ENCODE data around the gene C20orf204. TPM values are rescaled to one million over a fixed set of nuclear protein-coding genes. Genes with fewer than 3 reads are reported as not detected.

The C20orf204 gene
- total and polyA plus RNA-seq, 10 of the 15 experiments (the other 5 are each of a cell fraction or from before 2014, with no cell fraction given), result 0.24 to 56.0 (median 12.4) TPM

- TF ChIP-seq ATF3 (IDR thresholded peaks at IDR 0.05; ENCODE audit: borderline replicate concordance, extremely low read depth, low read depth, low read length) (no peak), WRNIP1 (IDR thresholded peaks at IDR 0.05; ENCODE audit: borderline replicate concordance, low read depth, low read length) (no peak)
These were observed 6.5 kb upstream of the C20orf204 start (continued) for GRCh38 chr20:64029293-64030117.

DNA sequence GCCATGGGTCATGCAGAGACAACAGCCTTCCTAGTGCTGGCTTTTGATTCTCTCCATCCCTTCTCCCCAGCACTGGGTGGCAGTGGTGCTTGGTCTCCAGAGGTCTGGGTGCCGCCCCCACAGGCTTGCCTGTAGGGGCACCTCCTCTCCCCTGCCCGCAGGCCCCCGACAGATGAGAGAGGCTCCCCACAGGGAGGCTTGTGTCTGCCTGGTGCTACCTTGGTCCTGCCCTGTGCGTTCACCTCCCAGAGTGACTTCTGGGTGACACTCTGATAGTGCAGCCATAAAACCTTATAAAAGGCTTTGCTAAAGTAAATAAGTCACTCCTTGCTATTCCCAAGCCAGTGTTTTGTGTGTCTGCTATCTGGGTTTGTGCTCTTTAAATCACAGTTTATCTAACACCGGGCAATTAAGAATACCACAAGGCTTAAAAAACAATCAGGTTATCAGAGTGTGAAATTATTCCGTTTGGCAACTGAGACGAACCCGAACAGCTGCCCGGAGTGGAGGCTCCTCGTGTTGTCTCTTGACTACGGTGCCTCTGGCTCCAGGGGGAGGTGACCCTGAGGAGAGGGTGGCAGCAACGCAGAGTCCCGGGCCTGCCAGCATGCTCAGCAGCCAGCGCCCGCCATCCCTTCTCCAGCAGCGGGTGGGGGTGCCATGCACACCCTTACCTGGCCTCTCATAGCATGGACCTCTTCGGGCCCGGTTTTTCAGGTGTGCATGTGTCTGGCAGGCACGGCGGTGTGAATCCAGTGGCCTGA, 5.4 kb upstream of the C20orf204 start:
- TSS peak; percentile 39 for BruUV-seq (replicated peaks)
- ChIA-PET RAD21 (ENCODE audit: unreplicated experiment) (interaction anchor here (0.7 kb wide), 1 partner anchor 53 kb away, joined by 8 read pairs; no protein-coding TSS in a partner anchor), POLR2A (no interaction called here), CTCF (interaction anchor here (1.0 kb wide), 1 partner anchor 166 kb away, joined by 3 read pairs; the partner anchor contains the start of gene TPD52L2), SMC1A (ENCODE audit: uncharacterized antibody, unreplicated experiment) (interaction anchor here (0.7 kb wide), 1 partner anchor 8 kb away, joined by 3 read pairs; no protein-coding TSS in a partner anchor)
- no peaks in the 10 kb centered on the region for H3K27me3 ChIP-seq (replicated peaks in 1 of 2; ENCODE audit: control insufficient read depth in 2 of 2, insufficient read depth in 2 of 2, low read length in 1 of 2)
- H3K4me1 ChIP-seq (ENCODE audit: control insufficient read depth, insufficient read depth, low read length), result peaks cover 17% of the 10 kb centered on the region
- H3K36me3 ChIP-seq (ENCODE audit: control insufficient read depth in 2 of 2, insufficient read depth in 2 of 2, low read length in 1 of 2), result peaks cover 34 to 48% of the 10 kb centered on the region in 2 experiments
- H3K9me3 ChIP-seq (replicated peaks; ENCODE audit: control insufficient read depth, insufficient read depth, low read length), result no peaks in the 10 kb centered on the region
- H4K20me1 ChIP-seq (ENCODE audit: control insufficient read depth, insufficient read depth), result no peaks in the 10 kb centered on the region
- FAIRE-seq (no peak), DNase-seq (ENCODE audit: low read depth, low spot score) (no peak), ATAC-seq (no peak)
- no peak overlapping the region for H3K9ac ChIP-seq (ENCODE audit: control insufficient read depth, insufficient read depth, low read length)
- intact Hi-C loops (cut with micrococcal nuclease; ENCODE audit: unreplicated experiment) (no loop called here), in situ Hi-C loops (cut with MboI) (no loop called here)
- no peak overlapping the region for H3K27ac ChIP-seq (ENCODE audit: control insufficient read depth, insufficient read depth)
- WGBS (ENCODE audit: insufficient coverage, insufficient replicate concordance, low lambda C conversion rate, missing lambda C conversion rate), result 99% methylated on average over 20 of the region's 20 CpGs
- no peak overlapping the region for H3K4me2 ChIP-seq (ENCODE audit: control insufficient read depth, insufficient read depth)
- H3K4me3 ChIP-seq, result no peak overlapping the region
- H3K79me2 ChIP-seq (ENCODE audit: control insufficient read depth, insufficient read depth, low read length), result no peaks in the 10 kb centered on the region
- H2AFZ ChIP-seq (ENCODE audit: control insufficient read depth, low read depth, low read length), result no peak overlapping the region
- TF ChIP-seq, protein P1, sequence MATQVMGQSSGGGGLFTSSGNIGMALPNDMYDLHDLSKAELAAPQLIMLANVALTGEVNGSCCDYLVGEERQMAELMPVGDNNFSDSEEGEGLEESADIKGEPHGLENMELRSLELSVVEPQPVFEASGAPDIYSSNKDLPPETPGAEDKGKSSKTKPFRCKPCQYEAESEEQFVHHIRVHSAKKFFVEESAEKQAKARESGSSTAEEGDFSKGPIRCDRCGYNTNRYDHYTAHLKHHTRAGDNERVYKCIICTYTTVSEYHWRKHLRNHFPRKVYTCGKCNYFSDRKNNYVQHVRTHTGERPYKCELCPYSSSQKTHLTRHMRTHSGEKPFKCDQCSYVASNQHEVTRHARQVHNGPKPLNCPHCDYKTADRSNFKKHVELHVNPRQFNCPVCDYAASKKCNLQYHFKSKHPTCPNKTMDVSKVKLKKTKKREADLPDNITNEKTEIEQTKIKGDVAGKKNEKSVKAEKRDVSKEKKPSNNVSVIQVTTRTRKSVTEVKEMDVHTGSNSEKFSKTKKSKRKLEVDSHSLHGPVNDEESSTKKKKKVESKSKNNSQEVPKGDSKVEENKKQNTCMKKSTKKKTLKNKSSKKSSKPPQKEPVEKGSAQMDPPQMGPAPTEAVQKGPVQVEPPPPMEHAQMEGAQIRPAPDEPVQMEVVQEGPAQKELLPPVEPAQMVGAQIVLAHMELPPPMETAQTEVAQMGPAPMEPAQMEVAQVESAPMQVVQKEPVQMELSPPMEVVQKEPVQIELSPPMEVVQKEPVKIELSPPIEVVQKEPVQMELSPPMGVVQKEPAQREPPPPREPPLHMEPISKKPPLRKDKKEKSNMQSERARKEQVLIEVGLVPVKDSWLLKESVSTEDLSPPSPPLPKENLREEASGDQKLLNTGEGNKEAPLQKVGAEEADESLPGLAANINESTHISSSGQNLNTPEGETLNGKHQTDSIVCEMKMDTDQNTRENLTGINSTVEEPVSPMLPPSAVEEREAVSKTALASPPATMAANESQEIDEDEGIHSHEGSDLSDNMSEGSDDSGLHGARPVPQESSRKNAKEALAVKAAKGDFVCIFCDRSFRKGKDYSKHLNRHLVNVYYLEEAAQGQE (IDR thresholded peaks at IDR 0.05; ENCODE audit: low read depth, low read length), result no peak
- TF ChIP-seq LARP7 (IDR thresholded peaks at IDR 0.05), result no peak
- TF ChIP-seq BMI1 (IDR thresholded peaks at IDR 0.05; ENCODE audit: borderline replicate concordance), result no peak
- no peak for TF ChIP-seq BCL11A (IDR thresholded peaks at IDR 0.05; ENCODE audit: low read depth, low read length)
- no peak for TF ChIP-seq FOS (IDR thresholded peaks at IDR 0.05; ENCODE audit: borderline replicate concordance, extremely low read depth, insufficient read length)
- no peak for TF ChIP-seq SREBF1 (IDR thresholded peaks at IDR 0.05; ENCODE audit: low read length)
- no peak for TF ChIP-seq FOXK2 (IDR thresholded peaks at IDR 0.05)
- TF ChIP-seq NRF1 (conservative IDR thresholded peaks at IDR 0.05; ENCODE audit: low read depth, low read length), result no peak
- no peak for TF ChIP-seq BRCA1 (IDR thresholded peaks at IDR 0.05; ENCODE audit: low read depth, low read length)
- no peak for TF ChIP-seq NFIC (IDR thresholded peaks at IDR 0.05; ENCODE audit: low read depth, low read length)
- TF ChIP-seq MYC (IDR thresholded peaks at IDR 0.05; ENCODE audit: insufficient read depth, insufficient read length, insufficient replicate concordance, low read length, severe bottlenecking), result no peak
- TF ChIP-seq, protein P2, sequence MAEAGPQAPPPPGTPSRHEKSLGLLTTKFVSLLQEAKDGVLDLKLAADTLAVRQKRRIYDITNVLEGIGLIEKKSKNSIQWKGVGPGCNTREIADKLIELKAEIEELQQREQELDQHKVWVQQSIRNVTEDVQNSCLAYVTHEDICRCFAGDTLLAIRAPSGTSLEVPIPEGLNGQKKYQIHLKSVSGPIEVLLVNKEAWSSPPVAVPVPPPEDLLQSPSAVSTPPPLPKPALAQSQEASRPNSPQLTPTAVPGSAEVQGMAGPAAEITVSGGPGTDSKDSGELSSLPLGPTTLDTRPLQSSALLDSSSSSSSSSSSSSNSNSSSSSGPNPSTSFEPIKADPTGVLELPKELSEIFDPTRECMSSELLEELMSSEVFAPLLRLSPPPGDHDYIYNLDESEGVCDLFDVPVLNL (IDR thresholded peaks at IDR 0.05; ENCODE audit: low read depth, low read length), result no peak
- TF ChIP-seq SMAD1 (IDR thresholded peaks at IDR 0.05; ENCODE audit: low read depth, partially characterized antibody), result no peak
- TF ChIP-seq GATAD2B (conservative IDR thresholded peaks at IDR 0.05; ENCODE audit: low read depth), result no peak

Measured in GM12878 (cell line).